Urothelium cell line (cell line): Measurements from ENCODE around the gene HTR2C.
"Not testable (repeated sequence)": the region's sequence is repeated elsewhere in the genome, so short reads cannot be mapped to it uniquely, and the experiment has no call there.

Source experiments
- DNase-seq: peaks from one replicate; pipeline ENCODE4 v3.0.0; 2011; ENCODE audit warnings: low spot score, mixed read lengths
- FAIRE-seq: peaks from 2 replicates; lab custom pipeline; 2011; peaks lifted over from hg19 to GRCh38; lab: Jason Lieb, UNC

HTR2C gene

DNA sequence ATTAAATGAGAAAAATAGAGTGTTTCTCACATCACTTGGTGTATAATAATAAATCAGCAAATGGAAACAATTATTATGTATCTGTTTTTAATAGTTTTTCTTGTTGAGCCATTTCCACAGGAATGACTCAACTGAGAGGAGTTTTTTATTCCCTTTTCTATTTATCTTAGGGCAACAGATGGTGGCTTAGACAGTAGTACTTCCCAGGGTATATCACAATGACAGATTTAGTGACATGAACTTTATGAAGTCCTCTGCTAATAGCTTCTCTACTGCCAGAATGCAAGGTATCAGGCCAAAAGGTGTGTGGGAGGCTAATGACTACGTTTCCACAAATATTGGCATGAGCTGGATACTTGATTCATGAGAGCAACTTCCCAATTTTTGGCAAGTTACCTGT, 126.7 kb downstream of the HTR2C start:
- DNase-seq (no peak), FAIRE-seq (no peak)

DNA sequence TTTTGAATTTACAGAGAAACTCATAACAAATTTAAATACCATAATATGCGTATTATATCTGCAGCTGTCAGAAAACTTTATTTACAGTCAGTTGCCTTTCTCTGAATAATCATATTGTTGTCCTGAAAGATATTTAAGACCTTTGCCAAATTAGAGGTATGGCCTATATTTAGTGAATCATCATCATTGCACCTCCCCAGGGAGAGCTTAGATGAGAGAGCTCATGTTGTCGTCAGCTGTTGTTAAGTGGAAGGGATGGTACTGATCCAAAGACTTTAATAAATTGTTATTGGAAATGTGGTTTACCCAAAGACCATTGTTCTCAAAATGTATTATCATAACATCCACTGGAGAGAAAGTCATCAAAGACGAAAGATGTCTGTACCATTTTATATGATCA, 128.6 kb downstream of the HTR2C start:
- no peak for DNase-seq
- no peak for FAIRE-seq

DNA sequence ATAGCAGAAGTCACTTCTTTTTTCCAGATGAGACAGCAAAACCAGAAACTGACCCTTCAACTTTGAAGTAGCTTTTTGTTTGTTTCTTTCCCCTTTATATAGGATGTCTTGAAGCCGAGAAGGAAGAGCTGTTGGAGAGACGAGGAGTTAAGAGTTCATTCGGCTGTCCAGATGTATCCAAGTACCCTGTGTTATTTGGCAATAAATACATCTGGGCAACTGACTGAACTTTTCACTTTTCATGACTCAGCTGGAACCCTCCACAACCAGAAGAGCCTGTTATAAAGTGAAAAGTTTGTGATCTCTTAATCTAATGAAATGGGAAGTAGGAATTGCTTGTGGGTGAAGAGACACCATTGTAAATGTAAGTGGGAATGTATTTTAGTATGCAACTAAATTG, 131.2 kb downstream of the HTR2C start:
- no peak for DNase-seq
- FAIRE-seq = no peak

DNA sequence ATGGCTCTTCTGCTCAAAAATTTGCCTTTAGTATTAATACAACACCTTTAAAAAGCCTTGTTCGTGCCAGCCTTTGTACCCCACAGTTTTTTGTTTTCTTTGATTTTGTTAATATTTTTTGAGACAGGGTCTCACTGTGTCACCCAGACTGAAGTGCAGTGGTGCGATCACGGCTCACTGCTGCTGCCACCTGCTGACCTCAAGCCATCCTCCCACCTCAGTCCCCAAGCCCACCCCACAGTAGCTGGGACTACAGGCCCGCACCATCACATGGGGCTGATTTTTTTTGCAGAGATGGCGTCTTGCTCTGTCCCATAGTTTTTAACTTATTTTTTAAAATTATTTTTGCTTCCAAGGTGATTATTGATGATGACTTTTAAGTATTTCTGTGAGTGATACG, 134.0 kb downstream of the HTR2C start:
- FAIRE-seq (no peak), DNase-seq (no peak)

DNA sequence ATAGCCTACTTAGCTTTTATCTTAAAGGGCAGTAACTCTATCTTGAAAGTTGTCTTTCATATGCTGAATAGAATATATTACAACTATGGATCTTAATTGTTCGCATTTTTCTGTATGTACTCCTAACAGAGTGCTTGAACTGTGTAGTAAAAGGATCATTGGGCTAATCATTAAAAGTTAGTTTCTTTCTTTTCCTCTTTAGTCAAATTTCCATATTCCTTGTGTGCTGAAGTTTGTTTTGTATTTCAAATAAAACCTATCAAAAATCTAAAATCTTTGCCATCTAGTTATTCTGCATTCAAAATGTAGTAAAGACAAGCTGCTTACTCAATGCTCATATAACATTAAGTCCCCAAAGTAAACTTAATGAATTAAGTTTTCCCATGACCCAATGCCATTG, 182.7 kb downstream of the HTR2C start:
- DNase-seq (no peak), FAIRE-seq (no peak)

DNA sequence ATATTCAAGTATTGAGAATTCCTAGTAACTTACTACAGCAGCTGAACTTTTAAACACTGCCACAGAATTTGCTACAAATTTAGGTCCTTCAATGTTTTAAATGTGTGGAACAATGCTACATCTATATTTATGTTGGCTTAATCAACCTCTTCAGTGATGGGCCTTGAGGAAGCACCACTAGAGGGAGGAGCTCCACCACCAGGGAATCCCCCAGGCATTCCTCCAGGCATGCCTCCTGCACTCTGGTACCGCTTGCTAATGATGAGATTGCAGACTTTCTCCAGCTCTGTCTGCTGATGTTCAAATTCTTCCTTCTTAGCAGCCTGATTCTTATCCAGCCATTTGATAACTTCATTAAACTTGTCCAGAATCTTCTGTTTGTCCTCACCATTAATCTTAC, 190.8 kb downstream of the HTR2C start:
- no peak for FAIRE-seq
- DNase-seq = no peak

DNA sequence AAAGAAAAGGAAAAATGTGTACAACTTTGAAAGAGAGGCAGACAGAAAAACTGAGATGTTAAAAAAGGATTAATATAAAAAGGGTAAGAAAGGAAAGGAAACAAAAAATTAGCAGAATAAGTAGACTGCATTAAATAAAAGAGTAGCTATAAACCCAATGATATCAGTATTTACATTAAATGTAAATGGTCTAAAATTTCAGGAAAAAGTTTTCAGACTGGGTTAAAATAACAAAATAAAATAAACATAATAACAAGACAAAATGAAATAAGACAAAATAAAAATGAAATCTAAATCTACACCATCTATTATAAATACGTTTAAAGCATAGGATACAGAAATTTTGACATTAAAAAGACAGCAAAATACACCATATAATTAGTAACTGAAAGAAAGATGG, 199.0 kb downstream of the HTR2C start:
- DNase-seq (no peak), FAIRE-seq (no peak)

DNA sequence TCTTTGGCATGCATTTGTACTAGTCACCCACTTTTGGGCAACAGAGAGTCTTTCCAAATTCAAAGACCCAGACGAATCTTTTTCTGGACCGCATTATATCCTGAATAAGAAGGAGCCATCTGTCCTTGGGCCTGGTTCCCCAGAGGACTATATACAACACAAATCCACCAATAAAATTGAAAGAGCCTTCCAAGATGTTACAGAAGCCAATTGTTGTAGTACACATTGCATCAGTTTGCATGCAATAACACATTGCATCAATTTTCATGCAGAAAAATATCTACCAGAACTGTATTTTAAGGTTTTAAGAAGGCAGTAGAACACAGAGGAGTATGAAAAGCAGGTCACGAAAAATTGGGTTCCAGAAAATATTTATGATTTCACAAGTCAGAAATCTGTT, 203.2 kb downstream of the HTR2C start:
- FAIRE-seq = no peak
- DNase-seq = no peak

DNA sequence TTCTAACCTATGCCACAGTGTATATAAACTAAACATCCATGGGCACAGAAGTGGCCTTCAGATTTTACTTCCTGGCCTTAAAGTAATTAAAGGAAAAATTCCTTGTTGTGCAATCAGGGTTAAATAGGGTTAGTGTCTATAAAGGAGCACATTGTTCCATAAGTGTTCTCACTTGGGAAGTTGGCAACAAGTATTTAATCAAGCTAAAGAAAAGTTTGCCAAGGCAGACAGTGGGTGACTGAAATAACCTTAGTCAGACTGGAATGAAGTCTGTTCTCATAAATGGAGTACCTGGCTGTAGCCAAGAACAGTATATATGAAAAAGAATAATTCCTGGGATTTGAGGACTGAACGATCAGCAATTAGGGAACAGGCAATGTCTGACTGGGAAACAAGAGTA, 213.6 kb downstream of the HTR2C start:
- FAIRE-seq = no peak
- DNase-seq = no peak

DNA sequence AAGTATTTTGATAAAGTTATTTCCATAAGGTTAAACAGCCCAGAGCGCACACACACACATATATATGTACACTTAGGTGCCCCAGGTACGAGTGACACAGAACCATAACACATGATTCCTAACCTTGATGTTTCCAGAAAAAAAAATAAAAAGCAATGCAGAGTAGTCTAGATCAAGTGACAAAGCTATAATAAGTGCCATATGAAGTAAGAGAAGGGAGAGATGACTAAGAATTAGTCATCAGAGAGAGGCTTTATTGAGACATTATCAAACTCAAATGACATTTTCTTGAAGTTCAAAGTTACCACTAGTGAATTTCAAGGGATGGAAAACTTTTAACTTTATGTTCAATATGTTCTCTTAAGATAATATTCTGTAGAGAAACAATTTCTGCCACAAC, 215.0 kb downstream of the HTR2C start:
- DNase-seq (peak; percentile 1), FAIRE-seq (no peak)

DNA sequence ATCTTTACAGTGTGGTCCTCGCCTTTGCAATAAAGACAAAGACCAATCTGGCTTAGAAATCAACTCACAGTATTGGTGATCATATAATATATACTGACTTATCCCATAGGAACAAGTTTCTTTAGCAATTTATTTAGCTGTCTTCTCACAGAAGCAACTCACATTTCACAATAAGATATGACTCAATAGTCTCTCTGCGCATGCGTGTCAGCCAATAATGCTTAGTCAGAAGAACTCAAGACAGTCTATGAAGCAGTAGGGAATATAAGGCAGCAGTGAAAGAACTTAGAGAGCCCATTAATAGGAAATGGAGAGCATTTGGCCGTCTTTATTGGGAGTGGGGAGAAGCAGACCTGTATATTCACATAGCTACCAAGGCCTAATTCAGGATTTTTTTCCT, 216.8 kb downstream of the HTR2C start:
- no peak for FAIRE-seq
- peak; percentile 0 for DNase-seq

DNA sequence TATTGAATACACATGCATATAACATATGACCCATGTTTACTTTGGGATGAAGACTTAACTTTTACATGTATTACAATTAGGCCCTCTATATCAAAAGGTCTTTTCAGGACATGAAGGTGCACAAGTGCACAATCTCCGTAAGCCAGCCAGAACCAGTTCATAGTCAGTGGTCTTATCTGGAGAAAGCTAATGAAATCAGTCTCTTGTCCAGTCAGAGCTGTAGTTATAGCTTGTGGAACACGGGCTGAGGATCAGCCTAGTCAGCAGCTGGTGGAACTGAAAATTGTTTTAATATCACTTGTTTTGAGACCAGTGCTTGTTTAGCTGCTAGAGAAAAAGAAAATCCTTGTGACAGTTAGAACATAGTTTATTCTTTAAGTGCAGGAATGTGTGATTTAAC, 235.6 kb downstream of the HTR2C start:
- FAIRE-seq = no peak
- DNase-seq = no peak

DNA sequence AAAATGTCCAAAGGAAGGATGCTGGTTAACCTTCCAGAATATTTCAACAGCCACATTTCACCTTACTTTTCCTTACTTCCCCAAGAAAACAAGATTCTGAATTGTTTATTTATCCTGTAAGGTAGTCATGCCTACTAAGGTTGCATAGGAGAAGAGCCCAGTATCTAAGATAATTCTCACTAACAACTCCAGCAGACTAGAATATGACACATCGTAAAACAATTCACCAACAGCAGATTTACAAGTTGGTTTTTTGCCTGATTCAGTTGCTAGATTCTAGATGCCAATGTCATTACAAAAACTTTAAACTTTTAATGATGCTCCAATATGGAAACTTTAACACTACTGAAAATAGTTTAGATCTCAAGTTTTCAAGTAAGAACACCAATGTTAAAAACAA, 257.2 kb downstream of the HTR2C start:
- DNase-seq = peak; percentile 0
- no peak for FAIRE-seq

DNA sequence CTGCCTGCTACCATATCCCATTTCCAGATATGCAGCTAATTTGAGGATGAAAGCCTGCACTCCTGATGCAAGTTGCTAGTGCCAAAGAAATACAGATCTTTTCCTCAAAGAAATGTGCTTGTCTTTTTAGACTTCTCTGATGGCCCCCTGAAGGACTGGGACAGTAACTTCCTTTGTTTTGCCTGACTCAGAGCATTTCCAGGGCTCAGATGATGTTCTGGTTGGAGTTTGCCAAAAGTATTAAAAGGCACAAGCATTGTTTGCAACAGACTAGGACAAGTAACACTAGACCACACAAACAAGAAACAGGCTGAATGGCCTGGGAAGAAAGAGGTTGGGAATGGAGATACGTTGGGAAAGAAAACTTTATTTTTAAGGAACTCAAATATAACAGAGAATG, 258.3 kb downstream of the HTR2C start:
- FAIRE-seq (no peak), DNase-seq (no peak)

DNA sequence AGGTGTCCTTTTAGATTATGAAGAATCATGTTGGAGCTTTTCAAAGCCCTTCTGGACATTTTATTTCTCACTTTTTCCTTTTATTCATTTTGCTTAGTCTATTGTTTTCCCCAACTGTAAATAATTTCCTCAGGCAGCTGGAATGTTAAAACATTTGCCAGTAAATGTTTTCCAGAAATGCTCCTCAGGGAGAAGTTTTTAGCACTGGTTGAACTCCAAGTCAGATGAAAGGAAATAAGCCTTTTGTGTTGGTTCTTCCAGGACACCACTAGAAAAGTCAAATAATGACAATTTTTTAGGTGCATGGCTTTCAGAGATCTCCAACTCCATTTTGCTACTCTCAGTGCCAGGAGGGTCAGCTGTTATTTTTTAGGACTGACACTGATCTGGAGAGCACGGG, 305.6 kb downstream of the HTR2C start:
- no peak for FAIRE-seq

DNA sequence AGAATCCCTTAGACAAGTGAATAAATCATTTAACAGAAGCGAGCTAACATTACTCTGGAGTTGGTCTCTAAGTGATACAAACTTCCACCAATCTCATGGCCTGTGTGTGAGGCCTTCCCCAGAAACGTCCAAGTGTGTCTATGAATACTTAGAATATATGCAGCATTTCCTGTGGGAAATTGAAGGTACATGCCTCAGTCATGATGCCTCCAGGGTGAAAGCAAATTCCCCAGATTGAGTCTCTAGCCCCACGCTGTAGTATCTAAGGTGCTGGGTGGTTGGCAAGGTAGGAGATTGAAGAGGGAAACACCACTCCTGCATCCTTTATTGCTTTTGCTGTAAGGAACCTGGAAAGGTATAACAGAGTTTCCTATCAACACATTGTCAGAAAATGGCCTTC, 319.7 kb downstream of the HTR2C start:
- no peak for FAIRE-seq
- DNase-seq = no peak

More for the DNA sequence above, 305.6 kb downstream of the HTR2C start:
- DNase-seq = no peak

DNA sequence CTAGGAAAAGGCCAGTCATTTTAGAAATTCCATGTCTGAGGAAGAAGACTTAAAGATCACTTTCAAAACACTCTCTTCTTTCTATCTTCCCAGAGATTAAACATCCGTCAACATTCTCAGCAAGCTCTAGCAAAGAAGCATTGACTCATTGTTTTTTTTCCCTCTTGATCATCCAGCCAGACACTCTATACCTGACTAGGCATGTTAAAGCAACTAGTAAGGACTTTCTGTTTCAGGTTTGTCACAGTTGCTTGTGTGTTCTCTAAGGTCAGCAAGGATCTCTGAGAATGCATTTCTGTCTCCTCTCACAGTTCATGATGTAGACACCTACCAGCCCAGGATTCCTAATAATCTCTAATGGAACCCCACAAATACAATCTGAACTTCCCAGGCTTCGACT, 321.4 kb downstream of the HTR2C start:
- FAIRE-seq (no peak), DNase-seq (no peak)

DNA sequence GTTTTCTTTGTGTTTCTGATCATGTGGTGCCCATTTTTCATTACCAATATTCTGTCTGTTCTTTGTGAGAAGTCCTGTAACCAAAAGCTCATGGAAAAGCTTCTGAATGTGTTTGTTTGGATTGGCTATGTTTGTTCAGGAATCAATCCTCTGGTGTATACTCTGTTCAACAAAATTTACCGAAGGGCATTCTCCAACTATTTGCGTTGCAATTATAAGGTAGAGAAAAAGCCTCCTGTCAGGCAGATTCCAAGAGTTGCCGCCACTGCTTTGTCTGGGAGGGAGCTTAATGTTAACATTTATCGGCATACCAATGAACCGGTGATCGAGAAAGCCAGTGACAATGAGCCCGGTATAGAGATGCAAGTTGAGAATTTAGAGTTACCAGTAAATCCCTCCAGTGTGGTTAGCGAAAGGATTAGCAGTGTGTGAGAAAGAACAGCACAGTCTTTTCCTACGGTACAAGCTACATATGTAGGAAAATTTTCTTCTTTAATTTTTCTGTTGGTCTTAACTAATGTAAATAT, 323.2 kb downstream of the HTR2C start:
- FAIRE-seq (no peak), DNase-seq (no peak)

DNA sequence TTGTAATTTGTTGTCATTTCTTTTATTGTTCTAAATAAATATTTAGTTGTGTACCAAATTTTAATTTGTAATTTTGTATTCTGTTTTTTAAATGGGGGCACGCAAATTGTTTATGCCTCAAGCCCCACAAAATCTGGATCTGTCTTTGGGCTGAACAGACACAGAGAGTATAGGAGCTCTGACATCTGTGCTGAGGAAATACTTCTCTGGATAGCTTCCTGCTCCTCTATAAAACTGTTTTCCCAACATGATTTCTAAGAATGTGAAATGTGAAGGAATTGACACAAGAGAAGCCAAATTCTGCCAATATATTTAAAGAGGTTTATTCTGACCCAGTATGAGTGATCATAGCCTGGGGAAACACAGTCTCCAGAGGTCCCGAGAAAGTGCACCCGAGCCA, 340.5 kb downstream of the HTR2C start:
- FAIRE-seq = no peak
- DNase-seq = no peak

DNA sequence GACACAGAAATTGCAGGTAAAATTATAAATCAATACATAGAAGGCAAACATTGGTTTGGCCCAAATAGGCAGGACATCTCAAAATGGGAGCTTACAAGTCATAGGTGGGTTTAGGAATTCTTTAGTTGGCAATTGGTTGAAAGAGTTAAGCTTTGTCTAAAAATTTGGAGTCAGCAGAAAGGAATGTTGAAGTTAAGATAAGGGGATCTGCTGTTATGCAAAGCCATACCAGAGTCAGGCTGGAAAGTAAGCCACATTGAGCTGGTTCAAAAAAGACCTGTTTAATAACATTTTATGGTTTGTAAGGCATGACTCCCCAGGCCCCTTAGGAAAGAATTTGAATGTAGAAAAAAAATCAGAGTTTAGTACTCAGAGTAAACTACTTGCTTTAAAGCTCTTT, 341.0 kb downstream of the HTR2C start:
- DNase-seq (peak; percentile 1), FAIRE-seq (no peak)

DNA sequence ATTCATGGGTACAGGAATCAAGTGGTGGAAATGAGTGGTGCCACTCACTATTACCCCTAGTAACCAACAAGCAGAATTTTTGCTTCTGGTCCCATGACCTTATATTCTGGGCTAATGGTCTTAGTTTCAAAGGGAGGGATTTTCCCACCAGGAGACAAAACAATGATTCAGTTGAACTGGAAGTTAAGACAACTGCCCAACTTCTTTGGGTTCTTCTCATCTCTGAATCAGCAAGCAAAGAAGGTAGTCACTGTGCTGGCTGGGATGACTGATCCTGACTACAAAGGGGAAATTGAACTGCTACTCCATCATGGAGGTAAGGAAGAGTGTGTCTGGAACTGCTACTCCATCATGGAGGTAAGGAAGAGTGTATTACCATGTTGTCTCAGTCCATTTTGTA, 346.3 kb downstream of the HTR2C start:
- no peak for FAIRE-seq
- no peak for DNase-seq

DNA sequence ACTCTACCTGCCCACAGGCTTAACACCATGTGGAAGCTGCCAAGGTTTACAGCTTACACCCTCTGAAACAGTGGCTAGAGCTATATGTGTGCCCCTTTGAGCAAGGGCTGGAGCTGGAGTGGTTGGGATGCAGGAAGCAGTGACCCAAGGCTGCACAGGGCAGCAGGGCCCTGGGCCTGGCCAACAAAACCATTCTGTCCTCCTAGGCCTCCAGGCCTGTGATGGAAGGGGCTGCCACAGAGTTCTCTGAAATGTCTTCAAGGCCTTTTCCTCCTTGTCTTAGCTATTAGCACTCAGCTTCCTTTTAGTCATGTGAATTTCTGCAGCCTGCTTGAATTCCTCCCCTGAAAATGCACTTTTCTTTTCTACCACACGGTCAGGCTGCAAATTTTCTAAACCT, 348.7 kb downstream of the HTR2C start:
- DNase-seq = no peak

DNA sequence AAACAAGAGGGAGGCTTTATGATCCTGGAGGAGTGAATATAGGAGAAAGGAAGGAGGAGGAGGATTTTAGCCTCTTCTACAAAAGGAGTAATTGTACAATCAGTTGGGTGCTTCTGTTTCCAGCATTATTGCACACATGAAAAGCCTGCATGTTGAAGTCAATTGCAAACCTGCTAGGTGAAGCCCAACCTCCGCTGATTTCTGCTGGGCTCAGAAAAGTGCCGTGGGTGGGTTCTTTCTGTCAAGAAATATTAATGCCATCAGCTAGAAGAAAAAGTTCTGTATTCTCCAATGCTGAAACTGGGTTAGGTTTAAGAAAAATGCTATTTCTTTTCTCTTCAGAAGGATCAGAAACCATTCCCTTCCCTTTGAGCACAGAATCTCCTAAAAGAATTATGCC, 349.4 kb downstream of the HTR2C start:
- FAIRE-seq, DNase-seq: not testable (repeated sequence)

More for the DNA sequence above, 348.7 kb downstream of the HTR2C start:
- no peak for FAIRE-seq

DNA sequence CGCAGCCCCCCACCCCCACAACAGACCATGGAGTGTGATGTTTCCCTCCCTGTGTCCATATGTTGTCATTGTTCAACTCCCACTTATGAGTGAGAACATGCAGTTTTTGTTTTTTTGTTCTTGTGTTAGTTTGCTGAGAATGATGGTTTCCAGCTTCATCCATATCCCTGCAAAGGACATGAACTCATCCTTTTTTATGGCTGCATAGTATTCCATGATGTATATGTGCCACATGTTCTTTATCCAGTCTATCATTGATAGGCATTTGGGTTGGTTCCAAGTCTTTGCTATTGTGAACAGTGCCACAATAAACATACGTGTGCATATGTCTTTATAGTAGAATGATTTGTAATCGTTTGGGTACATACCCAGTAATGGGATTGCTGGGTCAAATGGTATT, 353.2 kb downstream of the HTR2C start:
- not testable (repeated sequence) for DNase-seq, FAIRE-seq
